IMR-90 (cell line): ENCODE results near the gene WHRN. TPM values are rescaled to one million over a fixed set of nuclear protein-coding genes. Genes with fewer than 3 reads are reported as not detected.

Source experiments
- ATAC-seq: fragments of 200-7000 bp; cut with Tn5 transposase; 2 replicates; pipeline ENCODE4 v1.9.1; 2020; ENCODE audit warnings: low read depth, mild to moderate bottlenecking, moderate library complexity
- BruUV-seq: library from RNA; stranded (reverse); fragments of 400-500 nt; replicated peaks from 2 replicates; lab custom pipeline; 2021; lab: Mats Ljungman, UMichigan
- CTCF ChIA-PET: fragments of 300-600 bp; formaldehyde crosslinking; extraction: SDS; loops from one replicate; lab custom pipeline; 2021; ENCODE audit warnings: antibody characterized with exemption; lab: Yijun Ruan, JAX
- POLR2A ChIA-PET: fragments of 300-600 bp; sonication (Branson Sonifier 250); formaldehyde crosslinking; loops from one replicate; lab custom pipeline; 2022; ENCODE audit warnings: antibody characterized with exemption; ENCODE audit not compliant: unreplicated experiment; lab: Charles Lee
- DNase-seq: peaks from one replicate; pipeline ENCODE4 v3.0.0; 2013
- H2AFZ ChIP-seq: replicated peaks from 2 replicates; pipeline ENCODE3; 2013; ENCODE audit warnings: low read length, mild to moderate bottlenecking; ENCODE audit not compliant: poor library complexity
- H2AK5ac ChIP-seq: 2 replicates; pipeline ENCODE4 v1.6.1; 2013; ENCODE audit warnings: low read depth, low read length, inconsistent platforms
- H2AK9ac ChIP-seq: replicated peaks from 2 replicates; pipeline ENCODE3; 2013; ENCODE audit warnings: mild to moderate bottlenecking, low read depth, low read length, moderate library complexity; ENCODE audit not compliant: poor library complexity
- H2BK120ac ChIP-seq: 2 replicates; pipeline ENCODE4 v1.6.1; 2013; ENCODE audit warnings: low read depth, low read length, inconsistent platforms
- H2BK15ac ChIP-seq: 3 replicates; pipeline ENCODE4 v1.6.1; 2013; ENCODE audit warnings: low read depth, low read length, inconsistent platforms
- H2BK20ac ChIP-seq: 2 replicates; pipeline ENCODE4 v1.6.1; 2013; ENCODE audit warnings: low read depth, mild to moderate bottlenecking, inconsistent platforms, low read length, moderate library complexity
- H2BK5ac ChIP-seq: 2 replicates; pipeline ENCODE4 v1.6.1; 2013; ENCODE audit warnings: mild to moderate bottlenecking, low read depth, low read length, inconsistent platforms; ENCODE audit not compliant: poor library complexity, severe bottlenecking
- H3K14ac ChIP-seq: replicated peaks from 2 replicates; pipeline ENCODE4 v1.6.1; 2013; ENCODE audit warnings: low read depth, low read length, inconsistent platforms
- H3K18ac ChIP-seq: 2 replicates; pipeline ENCODE4 v1.6.1; 2013; ENCODE audit warnings: low read depth, low read length, control low read depth
- H3K23ac ChIP-seq: 2 replicates; pipeline ENCODE4 v1.6.1; 2013; ENCODE audit warnings: low read depth, low read length, inconsistent platforms
- H3K27ac ChIP-seq: 2 replicates; pipeline ENCODE4 v1.5.1; 2013; ENCODE audit warnings: mild to moderate bottlenecking, control low read depth, low read length; ENCODE audit not compliant: insufficient read depth
- H3K27me3 ChIP-seq: 2 replicates; pipeline ENCODE4 v1.6.1; 2013; ENCODE audit warnings: low read length; ENCODE audit not compliant: control insufficient read depth, insufficient read depth
- H3K36me3 ChIP-seq: 2 replicates; pipeline ENCODE4 v1.6.1; 2013; ENCODE audit warnings: low read length, mixed read lengths; ENCODE audit not compliant: control insufficient read depth, insufficient read depth
- H3K4ac ChIP-seq: 2 replicates; pipeline ENCODE4 v1.6.1; 2013; ENCODE audit warnings: low read depth, low read length, inconsistent platforms
- H3K4me1 ChIP-seq: 2 replicates; pipeline ENCODE4 v1.6.1; 2013; ENCODE audit warnings: low read length, mixed read lengths; ENCODE audit not compliant: control insufficient read depth, insufficient read depth
- H3K4me2 ChIP-seq: 2 replicates; pipeline ENCODE4 v1.6.1; 2013; ENCODE audit warnings: low read depth, mild to moderate bottlenecking, control low read depth, low read length, moderate library complexity
- H3K4me3 ChIP-seq: 2 replicates; pipeline ENCODE4 v1.5.1; 2013; ENCODE audit warnings: low read depth, mild to moderate bottlenecking, control low read depth, low read length, moderate library complexity; ENCODE audit not compliant: insufficient read depth
- H3K56ac ChIP-seq: 2 replicates; pipeline ENCODE4 v1.6.1; 2013; ENCODE audit warnings: low read length, inconsistent platforms; ENCODE audit not compliant: insufficient read depth; ENCODE audit errors: extremely low read depth
- H3K79me1 ChIP-seq, 2 experiments: 2 replicates each; pipeline ENCODE4 v1.6.1; 2013; ENCODE audit warnings: low read length in 2 of 2, inconsistent platforms in 1 of 2, low read depth in 1 of 2
- H3K9ac ChIP-seq: 2 replicates; pipeline ENCODE4 v1.6.1; 2013; ENCODE audit warnings: low read depth, low read length, control low read depth
- H3K9me1 ChIP-seq: 2 replicates; pipeline ENCODE4 v1.6.1; 2013; ENCODE audit warnings: low read length, inconsistent platforms; ENCODE audit not compliant: insufficient read depth
- H3K9me3 ChIP-seq: 2 replicates; pipeline ENCODE4 v1.6.1; 2013; ENCODE audit warnings: low read length; ENCODE audit not compliant: control insufficient read depth, insufficient read depth
- H4K20me1 ChIP-seq: 2 replicates; pipeline ENCODE4 v1.6.1; 2013; ENCODE audit warnings: low read length, inconsistent platforms; ENCODE audit not compliant: insufficient read depth
- H4K5ac ChIP-seq: 2 replicates; pipeline ENCODE4 v1.6.1; 2013; ENCODE audit warnings: mild to moderate bottlenecking, low read depth, low read length, control low read depth
- H4K8ac ChIP-seq, 2 experiments: 2 replicates each; pipeline ENCODE4 v1.6.1; 2013; ENCODE audit warnings: low read depth in 2 of 2, low read length in 2 of 2, control low read depth in 1 of 2, inconsistent platforms in 1 of 2
- H4K91ac ChIP-seq: 2 replicates; pipeline ENCODE4 v1.6.1; 2013; ENCODE audit warnings: low read depth, low read length, inconsistent platforms; ENCODE audit not compliant: insufficient read depth
- BHLHE40 ChIP-seq: fragments of 150-350 bp; IDR thresholded peaks from 2 replicates; pipeline ENCODE4 v1.6.1; 2016; ENCODE audit warnings: mild to moderate bottlenecking, low read depth, low read length
- MAFK ChIP-seq: IDR thresholded peaks from 2 replicates; pipeline ENCODE4 v1.6.1; 2012; ENCODE audit warnings: low read depth, low read length, improper control_type of control experiment
- MXI1 ChIP-seq: IDR thresholded peaks from 2 replicates; pipeline ENCODE4 v1.6.1; 2012; ENCODE audit warnings: low read depth, mild to moderate bottlenecking, low read length, moderate library complexity, borderline replicate concordance
- SMC3 ChIP-seq: fragments of 150-350 bp; IDR thresholded peaks from 2 replicates; pipeline ENCODE4 v1.6.1; 2016; ENCODE audit warnings: low read depth, mild to moderate bottlenecking, antibody characterized with exemption, low read length, moderate library complexity
- WGBS, 2 experiments: methylation state at CpG; one replicate each; pipeline versions ENCODE4 v1.1.5 to v1.1.7; 2013; ENCODE audit warnings: missing lambda C conversion rate in 2 of 2; ENCODE audit not compliant: insufficient read length in 1 of 2; ENCODE audit errors: extremely low coverage in 2 of 2; 5-methylcytosine and 5-hydroxymethylcytosine counted together
- dilution Hi-C: fragments of 300-500 bp; cut with HindIII; formaldehyde crosslinking; loops from one replicate; pipeline ENCODE4 v1.14.3; 2018; ENCODE audit warnings: low sequenced_read_pairs; ENCODE audit not compliant: unreplicated experiment
- in situ Hi-C: fragments of 300-500 bp; cut with MboI; formaldehyde crosslinking; loops from 3 replicates; pipeline ENCODE4 v1.14.3; 2019; ENCODE audit warnings: low sequenced_read_pairs, inconsistent platforms, mixed read lengths
- intact Hi-C: fragments of 100-400 bp; cut with micrococcal nuclease; formaldehyde crosslinking; loops from 2 replicates; pipeline ENCODE4 v1.10.0; 2022
- polyA plus RNA-seq, 3 experiments: library from polyadenylated mRNA; depleted of rRNA; stranded (reverse); fragments of >200 nt; gene quantifications; 2 replicates each; pipeline ENCODE4 v1.2.3, GENCODE V29; 2012; ENCODE audit warnings: low replicate concordance in 1 of 3
- total RNA-seq: library from RNA; depleted of rRNA; stranded (reverse); fragments of >200 nt; gene quantifications from 2 replicates; pipeline ENCODE4 v1.2.3, GENCODE V29; 2012
- TF ChIP-seq, protein P1 (sequence below): fragments of 150-350 bp; IDR thresholded peaks from 2 replicates; pipeline ENCODE4 v1.6.1; 2016; ENCODE audit warnings: low read depth, mild to moderate bottlenecking, low read length, moderate library complexity, borderline replicate concordance

The WHRN gene
- total and polyA plus RNA-seq, 2 of the 4 experiments (the other 2 are of a cell fraction): 0.18 to 2.6 TPM

DNA sequence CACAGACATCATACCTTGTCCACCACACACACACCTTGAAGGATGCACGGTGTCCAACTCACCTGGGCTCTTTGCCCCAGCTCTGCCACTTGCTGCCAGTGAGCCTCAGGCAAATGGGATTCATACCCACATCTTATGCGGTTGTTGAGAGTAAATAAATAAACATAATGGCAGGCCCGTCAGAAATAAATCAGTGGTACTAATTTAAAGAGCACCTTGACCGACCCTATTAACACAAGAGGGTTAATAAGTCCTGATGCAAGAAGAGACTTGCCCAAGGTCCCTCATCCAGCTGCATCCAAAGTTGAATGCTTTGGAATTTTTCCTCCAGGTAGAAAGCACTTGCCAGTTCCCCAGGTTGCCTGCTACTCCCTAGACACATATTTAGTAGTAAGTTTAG, 105.9 kb downstream of the WHRN start:
- DNase-seq (no peak), ATAC-seq (no peak)
- Histone ChIP-seq H3K4me3 (no peak overlapping the region), H3K9ac (no peak overlapping the region), H3K56ac (no peak overlapping the region), H2BK15ac (no peak overlapping the region), H4K20me1 (no peaks in the 10 kb centered on the region), H3K27ac (no peak overlapping the region), H3K18ac (no peak overlapping the region), H2AK9ac (no peak overlapping the region), H3K4me2 (no peak overlapping the region), H3K23ac (no peak overlapping the region), H4K8ac (no peak overlapping the region), H2BK20ac (no peak overlapping the region), H3K14ac (no peak overlapping the region), H2AK5ac (no peak overlapping the region), H3K9me3 (no peaks in the 10 kb centered on the region), H4K5ac (no peak overlapping the region), H3K9me1 (no peaks in the 10 kb centered on the region), H3K27me3 (no peaks in the 10 kb centered on the region), H2BK5ac (no peak overlapping the region), H2AFZ (no peak overlapping the region), H3K79me1 (peaks cover 3 to 9% of the 10 kb centered on the region in 2 experiments; a peak in 1 of 4 replicates), H4K91ac (no peak overlapping the region), H3K36me3 (no peaks in the 10 kb centered on the region), H3K4ac (no peak overlapping the region), H2BK120ac (no peak overlapping the region), H3K4me1 (peaks cover 8% of the 10 kb centered on the region; the same call in 1 of the 2 replicates)
- CTCF ChIA-PET: interaction anchor here (0.8 to 1.1 kb wide), 2 partner anchors 18 to 254 kb away, joined by 3 to 4 read pairs; no protein-coding TSS in a partner anchor
- WGBS, 2 experiments: no CpG with 5 or more reads among the region's 4 CpGs
- dilution Hi-C loops (no loop called here), in situ Hi-C loops (no loop called here), intact Hi-C loops (no loop called here)
- POLR2A ChIA-PET: no interaction called here
- TF ChIP-seq BHLHE40: no peak
- no peak for TF ChIP-seq MAFK
- TF ChIP-seq, protein P1, sequence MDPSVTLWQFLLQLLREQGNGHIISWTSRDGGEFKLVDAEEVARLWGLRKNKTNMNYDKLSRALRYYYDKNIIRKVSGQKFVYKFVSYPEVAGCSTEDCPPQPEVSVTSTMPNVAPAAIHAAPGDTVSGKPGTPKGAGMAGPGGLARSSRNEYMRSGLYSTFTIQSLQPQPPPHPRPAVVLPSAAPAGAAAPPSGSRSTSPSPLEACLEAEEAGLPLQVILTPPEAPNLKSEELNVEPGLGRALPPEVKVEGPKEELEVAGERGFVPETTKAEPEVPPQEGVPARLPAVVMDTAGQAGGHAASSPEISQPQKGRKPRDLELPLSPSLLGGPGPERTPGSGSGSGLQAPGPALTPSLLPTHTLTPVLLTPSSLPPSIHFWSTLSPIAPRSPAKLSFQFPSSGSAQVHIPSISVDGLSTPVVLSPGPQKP: no peak
- TF ChIP-seq SMC3: no peak
- no peak for TF ChIP-seq MXI1
- no TSS peak for BruUV-seq
